Activated naive CD8-positive, alpha-beta T cell (primary cell): ENCODE data around the gene RBM18.

Experiments used
- H3K27ac Mint-ChIP-seq: one replicate; pipeline ENCODE4 v1.8.0; 2021; ENCODE audit warnings: mixed read lengths
- H3K27me3 Mint-ChIP-seq: one replicate; pipeline ENCODE4 v1.8.0; 2021; ENCODE audit warnings: mixed read lengths
- H3K36me3 Mint-ChIP-seq: one replicate; pipeline ENCODE4 v1.8.0; 2021; ENCODE audit warnings: mixed read lengths
- H3K4me1 Mint-ChIP-seq: one replicate; pipeline ENCODE4 v1.8.0; 2021; ENCODE audit warnings: low read depth, mixed read lengths
- H3K4me3 Mint-ChIP-seq: one replicate; pipeline ENCODE4 v1.8.0; 2021; ENCODE audit warnings: mild to moderate bottlenecking, mixed read lengths
- H3K9me3 Mint-ChIP-seq: one replicate; pipeline ENCODE4 v1.8.0; 2021; ENCODE audit warnings: low read depth, mixed read lengths

Gene RBM18

DNA sequence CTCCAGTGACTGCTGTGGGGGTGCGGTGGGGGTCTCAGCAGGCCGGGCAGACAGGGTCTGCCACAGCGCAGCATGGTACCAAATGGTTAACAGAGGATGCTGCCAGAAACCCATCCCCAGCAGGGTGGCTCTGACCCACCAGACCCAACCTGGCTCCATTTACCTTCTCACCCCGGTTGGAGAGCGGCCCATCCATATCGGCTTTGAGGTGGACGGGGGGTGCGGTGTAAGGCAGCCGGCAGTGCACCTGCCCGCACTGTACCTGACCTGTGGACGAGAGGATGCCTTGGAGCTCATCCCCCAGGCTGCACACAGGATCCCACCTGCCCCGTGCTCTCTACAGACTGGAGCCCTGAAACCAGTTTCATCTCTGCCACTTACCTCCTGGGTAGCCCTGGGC, 55.2 kb downstream of the RBM18 start:
- Mint-ChIP-seq H3K4me1 (peaks cover 8% of the 10 kb centered on the region), H3K36me3 (no peaks in the 10 kb centered on the region), H3K4me3 (no peak overlapping the region), H3K27me3 (peaks cover 32% of the 10 kb centered on the region), H3K27ac (no peak overlapping the region), H3K9me3 (no peaks in the 10 kb centered on the region)

DNA sequence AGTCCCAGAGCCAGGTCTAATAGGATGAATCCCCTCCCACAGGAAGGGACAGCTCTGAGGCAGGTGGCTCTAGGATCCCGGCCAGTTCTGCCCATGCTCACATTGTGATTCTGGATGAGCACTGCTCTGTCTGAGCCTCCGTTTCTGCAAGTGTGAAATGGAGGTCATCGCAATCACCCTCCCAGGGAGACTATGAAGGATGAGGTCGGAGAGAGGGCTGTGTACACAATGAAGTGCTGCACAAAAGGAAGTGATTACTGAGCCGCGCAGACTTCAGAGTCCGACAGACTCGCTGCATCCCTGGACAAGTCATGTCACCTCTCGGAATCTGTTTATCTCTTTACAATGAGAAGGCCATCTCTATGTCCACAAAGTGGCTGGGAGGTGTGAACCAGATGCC, 57.5 kb downstream of the RBM18 start:
- Mint-ChIP-seq H3K27ac (no peak overlapping the region), H3K27me3 (peaks cover 18% of the 10 kb centered on the region), H3K9me3 (no peaks in the 10 kb centered on the region), H3K4me1 (no peaks in the 10 kb centered on the region), H3K36me3 (no peaks in the 10 kb centered on the region), H3K4me3 (no peak overlapping the region)

DNA sequence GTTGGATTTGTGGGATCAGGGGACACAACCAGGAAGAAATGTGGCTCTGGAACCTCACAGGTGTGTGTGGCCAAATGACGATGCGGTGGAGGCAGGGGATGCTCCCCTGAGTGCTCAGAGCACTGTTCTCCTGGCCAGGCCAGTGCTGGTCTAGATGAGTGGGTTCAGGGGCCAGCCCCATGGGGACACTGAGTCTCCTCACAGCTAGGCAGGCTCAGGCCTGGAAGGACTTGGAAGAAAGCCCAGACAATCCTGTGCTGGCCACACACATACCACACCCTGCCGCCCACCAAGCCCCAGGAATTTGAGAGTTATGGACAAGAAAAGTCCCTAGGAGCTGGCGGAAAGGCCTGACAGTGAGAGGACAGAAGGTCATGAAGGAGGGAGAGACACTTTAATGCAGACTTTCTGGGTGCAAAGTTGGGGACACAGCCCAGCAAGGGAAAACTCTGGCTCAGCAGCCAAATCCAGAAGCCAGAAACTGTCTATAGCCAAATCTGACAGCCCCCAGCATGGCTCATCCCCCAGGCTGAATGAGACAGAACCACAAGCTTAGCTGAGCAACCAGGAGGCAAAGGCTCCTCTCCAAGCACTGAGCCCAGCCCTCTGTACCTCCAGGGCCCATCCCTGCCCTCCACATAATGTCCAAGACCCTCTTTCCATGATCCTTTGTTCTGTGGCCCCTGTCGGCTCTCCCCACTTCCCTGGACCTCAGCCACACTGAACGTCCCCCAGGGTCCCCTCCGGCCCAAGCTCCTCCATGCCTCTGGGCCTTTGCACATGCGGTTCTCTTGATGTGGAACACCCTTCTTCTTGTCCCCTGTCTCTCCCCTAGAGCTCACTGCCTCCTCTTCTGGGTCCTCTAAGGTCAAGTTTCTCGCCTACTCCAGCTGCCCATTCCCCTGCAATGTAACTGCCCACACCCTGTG, 58.3 kb downstream of the RBM18 start:
- Mint-ChIP-seq H3K27me3 (peaks cover 12% of the 10 kb centered on the region), H3K36me3 (no peaks in the 10 kb centered on the region), H3K27ac (no peak overlapping the region), H3K4me3 (no peak overlapping the region), H3K4me1 (no peaks in the 10 kb centered on the region), H3K9me3 (no peaks in the 10 kb centered on the region)

DNA sequence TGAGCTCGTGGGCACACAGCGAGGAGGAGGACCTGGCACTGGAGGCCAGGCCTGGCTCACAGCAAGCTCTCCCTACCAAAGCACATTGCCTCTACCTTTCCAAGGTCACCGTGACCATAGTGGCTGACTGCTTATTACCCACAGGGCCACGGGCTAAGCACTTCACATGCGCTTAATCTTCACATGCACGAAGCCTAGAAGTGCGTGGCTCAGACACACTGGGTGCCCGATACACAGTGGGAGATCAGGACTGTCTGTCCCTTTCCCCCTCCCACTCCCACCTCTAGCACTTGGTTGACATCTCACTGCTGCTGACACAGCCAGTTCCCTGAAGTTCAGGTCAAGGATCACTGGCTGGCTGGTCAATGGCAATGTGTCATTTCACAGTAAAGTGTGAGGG, 59.5 kb downstream of the RBM18 start:
- Mint-ChIP-seq H3K27ac (no peak overlapping the region), H3K27me3 (peaks cover 4% of the 10 kb centered on the region), H3K4me1 (no peaks in the 10 kb centered on the region), H3K36me3 (no peaks in the 10 kb centered on the region), H3K9me3 (no peaks in the 10 kb centered on the region), H3K4me3 (no peak overlapping the region)

DNA sequence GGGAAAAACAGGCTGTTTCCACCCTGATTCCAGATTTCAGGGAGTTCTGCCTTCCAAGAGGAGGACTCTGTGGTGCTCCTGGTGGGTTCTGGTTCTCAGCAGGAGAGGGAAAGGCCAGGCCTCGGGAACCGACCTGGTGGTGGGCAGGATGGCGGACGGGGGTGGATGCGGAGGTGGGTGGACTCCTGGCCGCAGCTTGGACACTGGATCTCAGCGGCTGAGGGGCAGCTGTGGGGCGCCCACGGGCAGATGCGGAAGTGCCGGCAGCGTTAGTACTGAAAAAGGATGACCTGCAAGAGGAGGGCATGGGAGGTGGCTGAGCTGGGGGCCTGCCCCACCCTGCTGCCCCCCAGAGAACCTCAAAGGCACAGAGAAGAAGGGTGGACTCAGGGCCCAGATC, 60.1 kb downstream of the RBM18 start:
- H3K27me3 Mint-ChIP-seq, result peaks cover 2% of the 10 kb centered on the region
- H3K4me3 Mint-ChIP-seq, result no peak overlapping the region
- no peaks in the 10 kb centered on the region for H3K36me3 Mint-ChIP-seq
- H3K27ac Mint-ChIP-seq, result no peak overlapping the region
- no peaks in the 10 kb centered on the region for H3K4me1 Mint-ChIP-seq
- H3K9me3 Mint-ChIP-seq, result no peaks in the 10 kb centered on the region

DNA sequence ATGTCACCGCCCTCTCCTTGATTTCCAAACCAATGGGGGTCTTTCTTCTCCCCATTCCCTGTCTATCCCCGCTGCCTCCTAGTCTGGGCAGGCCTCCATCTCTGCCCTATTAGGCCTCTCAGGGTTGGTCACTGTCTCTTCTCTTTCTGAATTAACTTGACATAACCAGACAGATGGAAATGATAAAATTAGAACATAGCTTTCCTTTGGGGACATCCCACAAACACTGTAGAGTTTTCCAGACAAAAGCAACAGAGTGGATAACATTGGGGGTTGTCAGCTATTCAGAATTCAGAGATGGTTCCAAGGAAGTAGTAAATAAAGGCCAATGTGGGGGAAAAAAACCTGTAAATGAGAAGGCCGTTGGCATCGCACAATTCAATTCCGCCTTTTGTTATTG, 60.6 kb downstream of the RBM18 start:
- no peak overlapping the region for H3K27ac Mint-ChIP-seq
- H3K4me1 Mint-ChIP-seq, result no peaks in the 10 kb centered on the region
- H3K4me3 Mint-ChIP-seq, result no peak overlapping the region
- H3K27me3 Mint-ChIP-seq, result peaks cover 2% of the 10 kb centered on the region
- H3K9me3 Mint-ChIP-seq, result no peaks in the 10 kb centered on the region
- no peaks in the 10 kb centered on the region for H3K36me3 Mint-ChIP-seq

DNA sequence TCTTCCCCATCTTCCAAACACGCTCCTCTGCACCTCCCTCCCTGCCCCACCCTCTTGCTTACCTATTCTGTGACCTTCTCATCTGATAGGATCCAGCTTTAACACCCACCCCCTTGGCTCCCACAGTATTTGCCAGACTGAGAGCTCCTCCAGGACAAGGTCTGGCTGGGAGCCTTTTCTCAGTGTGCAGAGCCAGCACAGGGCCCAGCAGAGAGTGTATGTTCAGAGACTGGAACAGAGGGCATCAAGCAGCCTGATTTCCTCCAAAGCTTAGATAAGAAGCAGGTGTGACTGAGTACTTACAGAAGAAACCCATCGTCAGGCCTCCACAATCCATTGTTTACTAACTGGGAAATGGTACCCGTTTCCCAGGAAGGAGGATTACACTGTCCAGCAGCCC, 62.5 kb downstream of the RBM18 start:
- no peaks in the 10 kb centered on the region for H3K4me1 Mint-ChIP-seq
- no peak overlapping the region for H3K27ac Mint-ChIP-seq
- H3K4me3 Mint-ChIP-seq, result no peak overlapping the region
- H3K9me3 Mint-ChIP-seq, result no peaks in the 10 kb centered on the region
- no peaks in the 10 kb centered on the region for H3K36me3 Mint-ChIP-seq
- no peaks in the 10 kb centered on the region for H3K27me3 Mint-ChIP-seq

DNA sequence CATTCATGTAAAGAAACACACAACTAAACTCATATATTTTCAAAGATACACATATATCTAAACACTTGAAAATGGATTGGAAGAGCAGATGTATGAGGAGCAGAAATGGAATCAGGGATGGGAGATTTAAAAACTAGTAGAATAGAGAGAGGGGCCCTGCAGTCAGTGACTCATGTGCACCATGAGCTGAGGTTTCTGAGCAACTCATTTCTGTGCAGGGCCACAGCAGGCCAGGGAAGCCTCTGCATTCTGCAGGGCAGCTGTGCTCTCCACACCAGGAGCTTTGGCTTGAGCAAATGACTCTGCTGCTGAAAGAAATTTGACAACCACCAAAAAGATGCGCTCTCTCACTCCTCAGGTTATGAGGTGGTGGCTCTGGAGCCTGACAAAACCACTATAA, 63.0 kb downstream of the RBM18 start:
- Mint-ChIP-seq H3K4me1 (no peaks in the 10 kb centered on the region), H3K27ac (no peak overlapping the region), H3K4me3 (no peak overlapping the region), H3K36me3 (no peaks in the 10 kb centered on the region), H3K27me3 (peaks cover 1% of the 10 kb centered on the region), H3K9me3 (no peaks in the 10 kb centered on the region)

DNA sequence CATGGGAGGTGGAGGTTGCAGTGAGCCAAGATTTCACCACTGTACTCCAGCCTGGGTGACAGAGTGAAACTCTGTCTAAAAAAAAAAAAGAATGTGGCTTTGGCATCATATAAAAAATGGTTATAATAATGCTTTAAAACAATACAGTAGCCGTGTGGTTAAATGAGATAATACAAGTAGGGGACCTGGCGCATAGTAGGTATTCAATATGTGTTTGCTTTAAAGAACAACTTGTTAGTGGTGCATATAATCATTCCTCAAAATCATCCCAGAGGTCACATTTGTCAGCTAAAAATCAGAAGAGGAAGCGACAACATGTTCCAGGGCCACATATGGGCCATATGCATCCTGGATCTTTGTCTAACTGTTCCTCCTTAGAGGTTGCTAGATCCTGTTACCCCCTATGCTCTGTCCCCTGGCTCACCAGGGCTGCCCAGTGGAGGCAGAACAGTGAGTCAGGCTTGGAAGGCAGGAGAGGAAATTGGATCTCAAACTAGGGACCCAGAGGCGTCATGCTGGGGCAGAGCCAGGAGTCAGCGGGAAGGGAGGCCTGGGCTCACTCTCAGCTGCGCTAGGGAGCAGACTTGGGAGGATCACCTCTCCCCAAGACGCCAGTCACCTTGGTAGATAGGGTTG, 63.6 kb downstream of the RBM18 start:
- Mint-ChIP-seq H3K27ac (no peak overlapping the region), H3K9me3 (no peaks in the 10 kb centered on the region), H3K27me3 (peaks cover 1% of the 10 kb centered on the region)

DNA sequence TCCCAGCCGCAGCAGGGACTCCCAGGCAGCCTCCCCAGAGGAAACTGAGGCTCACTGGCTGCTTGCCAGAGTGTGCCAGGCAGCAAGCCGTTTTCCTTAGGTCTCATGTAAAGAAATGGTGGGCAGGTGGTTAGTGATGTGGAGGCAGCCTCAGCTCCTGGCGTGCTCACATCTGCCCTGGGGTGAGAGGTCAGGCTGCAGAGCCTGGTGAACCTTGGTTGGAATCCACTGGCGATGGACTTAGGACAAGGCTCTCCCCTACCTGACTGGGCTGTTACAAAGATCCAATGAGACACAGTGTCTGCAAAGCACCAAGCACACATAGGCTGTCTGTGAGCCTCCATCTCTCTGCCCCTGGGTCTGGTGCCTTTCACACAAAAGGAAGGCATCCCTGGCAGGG, 66.8 kb downstream of the RBM18 start:
- Mint-ChIP-seq H3K27me3 (peaks cover 1% of the 10 kb centered on the region), H3K4me3 (no peak overlapping the region), H3K4me1 (no peaks in the 10 kb centered on the region), H3K27ac (no peak overlapping the region), H3K9me3 (no peaks in the 10 kb centered on the region), H3K36me3 (no peaks in the 10 kb centered on the region)

More for the DNA sequence above, 63.6 kb downstream of the RBM18 start:
- no peaks in the 10 kb centered on the region for H3K36me3 Mint-ChIP-seq
- no peak overlapping the region for H3K4me3 Mint-ChIP-seq
- H3K4me1 Mint-ChIP-seq, result no peaks in the 10 kb centered on the region

DNA sequence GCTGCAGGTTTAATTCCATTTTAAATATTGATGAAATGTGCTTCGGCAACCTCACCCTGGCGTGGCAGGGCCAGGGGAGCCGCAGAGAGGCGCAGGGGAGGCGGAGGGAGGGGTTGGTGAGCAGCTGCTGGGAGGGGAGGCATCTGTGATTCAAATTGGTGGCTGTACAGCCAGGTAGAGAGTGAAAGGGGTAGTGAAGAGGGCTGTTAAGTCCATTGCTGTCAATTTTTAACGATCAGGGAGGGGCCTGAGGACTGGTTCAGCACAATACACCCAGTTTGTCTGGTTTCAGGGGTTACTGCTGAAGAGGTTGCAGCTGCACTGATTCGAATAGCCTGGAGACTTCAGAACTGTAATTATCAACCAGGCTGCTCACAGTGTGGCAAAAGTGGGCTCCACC, 67.2 kb downstream of the RBM18 start:
- no peaks in the 10 kb centered on the region for H3K36me3 Mint-ChIP-seq
- H3K27ac Mint-ChIP-seq, result no peak overlapping the region
- no peaks in the 10 kb centered on the region for H3K9me3 Mint-ChIP-seq
- no peak overlapping the region for H3K4me3 Mint-ChIP-seq
- H3K4me1 Mint-ChIP-seq, result no peaks in the 10 kb centered on the region
- H3K27me3 Mint-ChIP-seq, result peaks cover 1% of the 10 kb centered on the region

DNA sequence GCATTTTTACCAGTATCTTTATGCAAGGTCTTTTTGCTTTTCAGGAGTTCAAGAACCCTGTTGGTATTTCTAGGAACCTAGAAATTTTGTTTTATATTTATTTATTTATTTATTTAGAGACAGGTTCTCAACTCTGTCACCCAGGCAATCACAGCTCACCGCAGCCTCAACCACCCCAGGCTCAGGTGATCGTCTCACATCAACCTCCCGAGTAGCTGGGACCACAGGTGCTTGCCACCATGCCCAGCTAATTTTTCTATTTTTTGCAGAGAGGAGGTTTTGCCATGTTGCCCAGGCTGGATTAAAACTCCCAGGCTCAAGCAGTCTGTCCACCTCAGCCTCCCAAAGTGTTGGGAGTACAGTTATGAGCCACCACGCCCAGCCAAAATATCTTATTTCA, 68.8 kb downstream of the RBM18 start:
- no peak overlapping the region for H3K27ac Mint-ChIP-seq
- H3K36me3 Mint-ChIP-seq, result no peaks in the 10 kb centered on the region
- H3K9me3 Mint-ChIP-seq, result no peaks in the 10 kb centered on the region
- H3K27me3 Mint-ChIP-seq, result peaks cover 1% of the 10 kb centered on the region
- H3K4me3 Mint-ChIP-seq, result no peak overlapping the region
- no peaks in the 10 kb centered on the region for H3K4me1 Mint-ChIP-seq

DNA sequence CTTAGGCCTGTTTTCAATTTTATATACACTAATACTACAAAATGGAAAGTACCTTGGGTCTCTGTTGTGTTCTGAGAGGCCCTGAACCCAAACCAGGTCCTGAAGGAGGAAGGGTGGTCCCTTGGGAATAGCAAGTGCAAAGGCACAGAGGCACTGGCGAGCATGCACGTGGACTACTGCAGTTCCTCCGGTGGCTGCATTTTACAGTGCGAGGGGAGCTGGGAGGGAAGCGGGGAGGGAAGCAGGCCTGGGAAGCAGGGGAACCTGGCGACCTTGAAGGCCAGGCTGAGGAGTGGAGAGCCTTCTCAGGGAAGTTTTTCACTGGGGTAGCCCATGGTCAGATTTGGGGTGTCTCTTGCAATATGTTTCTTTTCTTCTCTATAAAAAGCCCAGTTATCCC, 71.0 kb downstream of the RBM18 start:
- no peaks in the 10 kb centered on the region for H3K36me3 Mint-ChIP-seq
- H3K4me1 Mint-ChIP-seq, result no peaks in the 10 kb centered on the region
- no peak overlapping the region for H3K4me3 Mint-ChIP-seq
- H3K9me3 Mint-ChIP-seq, result no peaks in the 10 kb centered on the region
- no peak overlapping the region for H3K27ac Mint-ChIP-seq
- H3K27me3 Mint-ChIP-seq, result peaks cover 1% of the 10 kb centered on the region

DNA sequence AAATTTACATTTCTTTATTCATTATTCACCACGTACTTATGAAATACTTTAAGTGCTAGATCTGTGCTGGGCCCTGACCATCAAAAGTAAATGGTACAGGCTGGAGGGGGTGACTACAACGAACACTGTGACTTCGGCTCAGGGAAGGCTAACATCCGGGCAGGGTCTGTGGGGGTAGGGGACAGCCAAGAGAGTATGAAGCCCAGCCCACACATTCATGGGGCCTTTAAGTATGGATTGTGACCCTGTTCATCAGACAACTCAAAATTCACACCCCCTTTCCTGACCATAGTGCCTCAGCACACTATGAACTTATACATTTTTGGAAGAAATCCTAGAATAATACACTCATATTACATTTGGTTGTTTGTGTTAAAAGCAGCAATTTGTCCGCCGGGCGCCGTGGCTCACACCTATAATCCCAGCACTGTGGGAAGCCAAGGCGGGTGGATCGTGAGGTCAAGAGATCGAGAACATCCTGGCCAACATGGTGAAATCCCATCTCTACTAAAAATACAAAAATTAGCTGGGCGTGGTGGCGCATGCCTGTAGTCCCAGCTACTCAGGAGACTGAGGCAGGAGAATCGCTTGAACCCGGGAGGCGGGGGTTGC, 71.6 kb downstream of the RBM18 start:
- no peak overlapping the region for H3K27ac Mint-ChIP-seq
- no peaks in the 10 kb centered on the region for H3K4me1 Mint-ChIP-seq
- no peaks in the 10 kb centered on the region for H3K9me3 Mint-ChIP-seq
- no peak overlapping the region for H3K4me3 Mint-ChIP-seq
- no peaks in the 10 kb centered on the region for H3K36me3 Mint-ChIP-seq
- H3K27me3 Mint-ChIP-seq, result peaks cover 1% of the 10 kb centered on the region

DNA sequence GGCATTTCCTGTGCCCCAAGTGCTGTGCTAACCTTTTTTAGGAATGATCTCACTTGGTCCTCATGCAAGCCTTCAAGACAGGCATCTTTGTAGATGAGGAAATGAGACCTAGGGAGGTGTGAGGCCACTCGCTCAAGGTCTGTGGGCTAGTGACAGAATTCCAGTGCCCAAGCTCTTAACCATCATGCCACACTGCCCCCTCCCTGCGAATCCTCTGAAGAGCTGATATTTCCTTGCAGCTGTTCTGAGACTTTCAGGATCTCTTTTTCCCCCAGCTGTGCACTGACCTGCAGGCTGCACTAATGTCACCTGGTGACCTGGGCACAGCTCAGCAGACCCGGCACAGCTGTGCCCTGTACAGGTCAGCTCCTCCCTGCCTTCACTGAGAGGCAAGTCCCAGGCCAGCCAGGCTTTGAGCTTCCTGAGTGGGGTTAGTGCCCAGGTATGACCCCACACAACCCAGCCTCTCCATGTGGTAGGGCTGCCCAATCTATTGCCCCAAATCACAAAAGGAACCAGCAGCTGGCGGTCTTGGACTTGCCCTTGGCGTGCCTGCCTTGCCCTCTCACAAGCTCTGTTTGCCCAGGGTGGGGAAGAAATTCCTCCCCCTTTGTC, 72.3 kb downstream of the RBM18 start:
- Mint-ChIP-seq H3K27me3 (peaks cover 1% of the 10 kb centered on the region), H3K4me3 (no peak overlapping the region), H3K9me3 (no peaks in the 10 kb centered on the region), H3K27ac (no peak overlapping the region), H3K4me1 (no peaks in the 10 kb centered on the region), H3K36me3 (no peaks in the 10 kb centered on the region)
